ENCODE data around the gene MORN4.
A peak's percentile ranks its signal among the peaks of the same experiment; 100 is the strongest.
"Not testable (repeated sequence)": the region's sequence is repeated elsewhere in the genome, so short reads cannot be mapped to it uniquely, and the experiment has no call there.

MORN4 gene

GRCh38 chr10:97640868-97641811 is 7.8 kb upstream of the MORN4 start:
- TF ChIP-seq CTCF (IDR thresholded peaks at IDR 0.05; ENCODE audit: low read depth, low read length) = no peak
- DNase-seq (ENCODE audit: low read depth, low spot score) = peak; percentile 58
- in situ Hi-C loops (cut with HindIII; ENCODE audit: low sequenced_read_pairs) = no loop called here
- H3K4me3 ChIP-seq (ENCODE audit: low read depth, low read length) = peak overlapping the region; percentile 86

GRCh38 chr10:97640174-97640867 is 7.0 kb upstream of the MORN4 start, which contains the start of gene PI4K2A:
PI4K2A (plus strand) TSS chr10:97640671; CDS start chr10:97640743, 72 bp downstream.
- in situ Hi-C loops (cut with HindIII; ENCODE audit: low sequenced_read_pairs) = no loop called here
- no peak for TF ChIP-seq CTCF (IDR thresholded peaks at IDR 0.05; ENCODE audit: low read depth, low read length)

GRCh38 chr10:97639090-97639489 is 5.8 kb upstream of the MORN4 start:
- in situ Hi-C loops (cut with HindIII; ENCODE audit: low sequenced_read_pairs); DNase-seq (ENCODE audit: low read depth, low spot score); H3K4me3 ChIP-seq (ENCODE audit: low read depth, low read length): not testable (repeated sequence)

More at GRCh38 chr10:97640174-97640867, 7.0 kb upstream of the MORN4 start, which contains the start of gene PI4K2A:
- peak within 1 kb of the TSS; percentile 86 for H3K4me3 ChIP-seq (ENCODE audit: low read depth, low read length)
- peak; percentile 99 for DNase-seq (ENCODE audit: low read depth, low spot score)

- in situ Hi-C loops (cut with HindIII; ENCODE audit: low sequenced_read_pairs) = no loop called here
Measured at GRCh38 chr10:97635577-97635976, 2.3 kb upstream of the MORN4 start.

GRCh38 chr10:97633921-97634320 is 621 bp upstream of the MORN4 start:
- in situ Hi-C loops (cut with HindIII; ENCODE audit: low sequenced_read_pairs) = no loop called here
- no peak overlapping the region for H3K4me3 ChIP-seq (ENCODE audit: low read depth, low read length)
- DNase-seq (ENCODE audit: low read depth, low spot score) = no peak
- TF ChIP-seq CTCF (IDR thresholded peaks at IDR 0.05; ENCODE audit: low read depth, low read length) = peak; percentile 5

More at GRCh38 chr10:97635577-97635976, 2.3 kb upstream of the MORN4 start:
- no peak for TF ChIP-seq CTCF (IDR thresholded peaks at IDR 0.05; ENCODE audit: low read depth, low read length)
- no peak for DNase-seq (ENCODE audit: low read depth, low spot score)
- no peak overlapping the region for H3K4me3 ChIP-seq (ENCODE audit: low read depth, low read length)

GRCh38 chr10:97631098-97631497 is 2.2 kb downstream of the MORN4 start:
- no peak for DNase-seq (ENCODE audit: low read depth, low spot score)
- in situ Hi-C loops (cut with HindIII; ENCODE audit: low sequenced_read_pairs) = no loop called here
- no peak for TF ChIP-seq CTCF (IDR thresholded peaks at IDR 0.05; ENCODE audit: low read depth, low read length)
- no peak overlapping the region for H3K4me3 ChIP-seq (ENCODE audit: low read depth, low read length)
